Jurkat, Clone E6-1 (cell line): ENCODE data around the gene RGS9BP. TPM values are rescaled to one million over a fixed set of nuclear protein-coding genes. Genes with fewer than 3 reads are reported as not detected.
"Not testable (repeated sequence)": the region's sequence is repeated elsewhere in the genome, so short reads cannot be mapped to it uniquely, and the experiment has no call there.

Experiments
- DNase-seq: peaks from one replicate; pipeline ENCODE4 v3.0.0-alpha.2; 2011; ENCODE audit warnings: low read depth, low spot score
- H3K4me3 ChIP-seq: 2 replicates; pipeline ENCODE4 v1.5.1; 2011; ENCODE audit warnings: mild to moderate bottlenecking, low read length, control low read depth, moderate library complexity
- polyA plus RNA-seq: library from polyadenylated mRNA; unstranded; fragments of >200 nt; gene quantifications from one replicate; pipeline ENCODE4 v1.2.1, GENCODE V29; 2012; ENCODE audit warnings: missing spikeins; ENCODE audit not compliant: insufficient read length, insufficient read depth

RGS9BP gene, protein sequence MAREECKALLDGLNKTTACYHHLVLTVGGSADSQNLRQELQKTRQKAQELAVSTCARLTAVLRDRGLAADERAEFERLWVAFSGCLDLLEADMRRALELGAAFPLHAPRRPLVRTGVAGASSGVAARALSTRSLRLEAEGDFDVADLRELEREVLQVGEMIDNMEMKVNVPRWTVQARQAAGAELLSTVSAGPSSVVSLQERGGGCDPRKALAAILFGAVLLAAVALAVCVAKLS
- not detected for polyA plus RNA-seq

DNA sequence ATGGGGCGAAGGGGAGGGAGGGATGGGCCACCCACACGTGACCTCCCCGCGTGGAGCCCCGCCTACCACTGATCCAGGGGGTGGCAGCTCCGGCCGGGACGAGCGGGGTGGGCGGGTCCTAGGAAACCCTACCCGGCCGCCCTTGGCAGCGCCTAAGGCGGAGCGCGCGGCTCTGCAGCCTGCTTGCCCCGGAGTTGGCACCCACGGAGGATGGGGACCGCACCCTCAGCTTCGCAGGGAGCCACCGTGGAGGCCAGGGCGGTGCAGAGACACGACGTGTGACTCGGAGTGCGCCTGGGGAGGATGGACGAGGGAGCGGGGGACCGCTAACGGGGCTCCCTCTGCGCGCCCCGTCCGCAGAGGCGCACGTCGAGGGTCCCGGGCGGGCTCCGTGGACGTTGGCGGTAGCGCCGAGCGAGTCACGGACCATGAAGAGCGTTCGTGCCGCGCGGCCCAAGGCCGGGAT is at the start of gene RGS9BP:
RGS9BP (plus strand) TSS at position 129 of the 466 bp plus-strand sequence. CDS start 416 bp downstream, outside the sequence.
- DNase-seq, result peak; percentile 38
- H3K4me3 ChIP-seq, result peak within 1 kb of the TSS; percentile 70

DNA sequence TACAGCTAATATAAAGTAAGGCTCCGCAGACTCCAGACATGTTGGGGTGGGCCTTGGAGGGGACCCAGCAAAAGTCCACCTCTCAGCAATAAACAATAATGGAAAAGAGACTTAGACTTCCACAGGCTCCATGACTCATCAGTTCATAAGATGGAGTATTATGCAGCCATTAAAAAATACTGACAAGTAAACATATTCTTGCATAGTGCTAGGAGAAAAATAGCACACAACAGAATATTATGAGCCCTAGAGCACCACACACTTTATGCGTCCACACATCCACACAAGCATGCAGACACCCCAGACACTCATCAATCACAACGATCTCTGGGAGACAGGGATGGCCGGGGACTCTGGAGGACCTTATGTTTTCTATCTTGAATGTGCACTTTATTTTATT is 48.7 kb upstream of the RGS9BP start:
- no peak for DNase-seq
- H3K4me3 ChIP-seq, result no peak overlapping the region

DNA sequence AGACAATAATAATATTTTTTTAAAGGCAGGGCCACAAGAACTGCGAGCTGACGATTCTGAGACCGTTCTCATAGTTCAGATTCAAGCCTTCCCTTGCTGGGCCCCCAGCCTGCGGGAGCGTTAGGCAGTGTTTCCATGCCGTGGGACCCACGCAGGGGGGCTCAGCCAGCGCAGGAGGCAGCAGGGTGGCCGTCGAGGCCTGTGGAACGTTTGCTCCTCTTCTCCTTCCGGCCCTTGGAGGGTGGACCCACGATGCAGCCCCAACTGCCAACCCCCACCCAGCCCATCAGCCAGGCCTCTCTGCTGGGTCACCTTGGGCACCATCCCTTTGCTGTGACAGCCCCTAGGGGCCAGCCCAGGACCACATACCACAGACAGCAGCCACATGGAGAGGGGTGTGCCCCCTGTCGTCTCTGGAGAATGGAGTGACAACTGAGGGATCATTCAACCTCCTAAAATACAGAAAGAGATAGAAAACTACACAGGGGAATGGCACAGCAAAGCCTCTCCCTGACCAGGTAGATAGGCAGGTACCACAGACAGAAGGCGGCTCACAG is 47.9 kb upstream of the RGS9BP start:
- no peak overlapping the region for H3K4me3 ChIP-seq
- DNase-seq, result no peak

DNA sequence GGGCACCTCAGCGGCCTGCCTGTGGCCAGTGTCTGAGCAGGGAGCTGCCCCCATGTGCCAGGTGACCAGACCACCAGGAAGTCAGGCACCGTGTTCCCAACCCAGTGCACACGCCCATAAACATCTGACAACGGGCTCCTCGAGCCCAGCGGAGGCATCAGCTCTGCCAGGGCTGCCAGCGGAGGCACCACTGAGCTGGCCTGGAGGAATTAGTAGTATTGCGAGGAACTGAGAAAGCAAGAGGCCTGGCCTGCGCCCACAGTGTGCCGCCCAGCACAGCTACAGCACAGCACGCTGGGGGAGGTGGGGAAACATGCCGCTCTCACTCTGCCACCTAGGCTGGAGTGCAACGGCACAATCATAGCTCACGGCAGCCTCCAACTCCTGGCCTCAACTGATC is 45.3 kb upstream of the RGS9BP start:
- DNase-seq, result no peak
- H3K4me3 ChIP-seq, result no peak overlapping the region

DNA sequence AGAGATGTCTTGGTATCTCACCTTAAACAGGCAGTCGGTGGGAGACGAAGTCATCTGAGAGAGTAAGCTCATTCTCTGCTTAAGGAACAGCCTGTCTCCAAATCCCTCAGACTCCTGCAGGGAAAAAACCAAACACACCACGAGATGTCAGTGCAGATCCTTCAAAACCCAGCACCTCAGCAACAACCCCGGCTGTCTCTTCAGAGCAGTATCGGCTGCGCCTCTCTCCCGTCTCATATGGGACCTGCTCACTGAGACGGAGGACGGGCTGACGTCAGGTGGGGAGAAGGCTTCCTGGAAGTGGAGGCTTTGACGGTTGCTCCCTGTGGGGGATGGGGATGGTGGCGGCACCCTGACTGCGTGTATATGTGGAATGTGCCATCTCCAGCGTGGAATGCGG is 44.3 kb upstream of the RGS9BP start:
- no peak for DNase-seq

DNA sequence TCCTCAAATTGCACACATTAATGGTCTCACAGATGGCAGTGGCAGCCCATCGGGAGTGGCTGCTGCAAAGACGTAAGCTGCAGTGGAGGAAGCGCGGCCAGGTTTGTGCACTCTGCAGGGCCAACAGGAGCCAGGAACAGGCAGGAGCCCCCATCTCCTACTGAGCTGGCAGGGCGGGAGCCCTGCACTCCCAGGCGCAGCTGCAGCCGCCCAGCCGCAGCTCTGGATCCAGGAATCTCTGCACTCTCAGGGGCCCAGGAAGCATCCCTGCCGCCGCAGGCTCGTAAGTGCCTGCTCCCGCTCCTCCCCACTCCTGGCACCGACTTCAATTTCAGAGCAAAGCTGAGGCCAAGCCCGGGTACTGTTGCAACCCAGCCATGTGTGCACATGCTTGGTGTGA is 38.2 kb upstream of the RGS9BP start:
- DNase-seq, result no peak
- H3K4me3 ChIP-seq, result no peak overlapping the region

More for the DNA sequence above, 44.3 kb upstream of the RGS9BP start:
- no peak overlapping the region for H3K4me3 ChIP-seq

DNA sequence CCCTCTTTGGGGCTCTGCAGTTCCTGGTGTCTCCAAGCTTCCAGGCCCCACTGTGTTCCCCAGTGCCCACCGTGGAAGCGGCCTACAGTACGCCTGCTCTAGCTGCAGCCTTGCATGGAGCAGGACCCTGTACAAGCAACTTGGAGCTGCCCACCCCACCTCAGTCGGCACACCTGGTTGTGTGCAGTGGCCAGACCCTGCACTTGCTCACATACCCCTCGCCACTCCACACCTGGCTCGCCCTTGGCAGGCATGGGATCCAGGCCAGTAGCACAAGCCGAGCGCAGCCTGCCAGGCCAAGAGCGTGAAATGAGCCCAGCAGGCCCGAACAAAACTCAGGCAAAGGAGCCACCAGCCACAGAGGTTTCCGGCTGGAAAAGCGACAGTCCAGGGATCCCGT is 37.0 kb upstream of the RGS9BP start:
- no peak for DNase-seq
- H3K4me3 ChIP-seq, result no peak overlapping the region

DNA sequence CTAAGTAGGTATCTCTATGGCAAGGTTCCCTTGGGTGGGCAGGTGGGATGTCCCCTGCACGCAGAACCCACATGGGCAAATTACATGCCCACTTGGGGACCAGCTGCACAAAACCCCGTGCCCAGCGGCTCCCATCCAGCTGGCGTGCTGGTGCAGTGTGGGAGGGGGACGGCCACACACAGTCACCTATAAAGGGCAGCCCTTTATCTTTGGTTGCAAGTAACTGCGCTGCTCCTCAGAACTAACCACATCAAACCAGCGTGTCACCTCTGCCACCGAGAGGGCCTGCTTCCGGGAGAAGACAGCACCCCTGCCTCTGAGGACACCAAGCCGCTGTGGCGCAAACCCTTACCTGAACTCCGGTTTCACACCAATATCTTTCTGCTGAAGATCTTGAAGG is 32.9 kb upstream of the RGS9BP start:
- no peak overlapping the region for H3K4me3 ChIP-seq
- peak; percentile 89 for DNase-seq

DNA sequence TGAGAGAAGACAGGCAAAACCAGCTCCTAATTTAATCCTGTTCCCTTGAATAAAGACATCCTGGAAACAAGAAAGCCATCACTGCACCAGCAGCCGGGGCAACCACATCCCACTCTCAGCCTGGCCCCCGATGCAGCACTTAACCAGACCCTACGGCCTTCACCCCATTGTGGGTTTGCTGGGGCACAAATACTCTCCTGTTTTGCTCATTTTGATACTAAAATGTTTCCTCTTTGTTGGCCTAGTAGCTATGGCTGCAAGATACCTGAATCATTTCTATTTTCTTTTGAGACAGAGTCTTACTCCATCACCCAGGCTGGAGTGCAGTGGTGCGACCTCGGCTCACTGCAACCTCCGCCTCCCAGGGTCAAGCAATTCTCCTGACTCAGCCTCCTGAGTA is 29.1 kb upstream of the RGS9BP start:
- DNase-seq, result no peak
- no peak overlapping the region for H3K4me3 ChIP-seq

DNA sequence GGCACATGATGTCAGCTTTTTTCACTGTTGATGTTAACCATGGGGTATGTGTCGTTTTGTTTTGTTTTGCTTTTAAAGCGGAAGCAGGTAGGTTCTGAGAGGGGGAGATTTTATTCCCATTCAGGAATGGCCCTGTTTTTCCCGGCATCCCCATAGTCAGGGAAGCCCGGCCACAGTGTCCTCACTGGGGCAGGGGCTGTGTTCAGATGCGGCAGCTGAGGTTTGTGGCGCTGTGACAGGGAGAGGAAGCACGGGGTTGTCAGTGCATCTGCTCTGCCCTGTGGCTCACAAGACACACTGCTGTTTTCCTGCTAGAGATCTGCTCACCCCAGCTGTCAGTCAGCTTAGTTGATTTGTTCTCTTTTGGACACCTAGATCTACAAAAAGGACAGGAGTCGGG is 28.3 kb upstream of the RGS9BP start:
- H3K4me3 ChIP-seq, result no peak overlapping the region
- DNase-seq, result peak; percentile 53

DNA sequence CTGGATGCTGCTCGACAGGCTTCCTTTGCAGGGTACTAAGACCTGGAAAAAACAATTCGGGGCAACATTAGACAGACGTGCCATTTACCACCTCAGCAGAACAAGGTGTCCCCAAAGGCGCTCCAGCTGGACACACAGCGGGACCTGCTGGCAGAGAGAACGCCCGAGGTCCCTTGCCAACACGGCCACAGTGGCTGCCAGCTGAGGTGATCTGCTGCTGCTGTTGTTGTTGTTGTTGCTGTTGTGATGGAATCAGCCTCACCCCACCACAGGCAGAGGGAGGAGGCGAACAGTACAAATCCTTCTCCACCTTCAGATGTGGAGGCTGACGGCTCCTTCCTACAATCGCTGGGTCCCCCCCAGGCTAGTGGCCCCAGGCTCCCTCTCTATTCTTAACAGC is 25.9 kb upstream of the RGS9BP start:
- no peak for DNase-seq
- H3K4me3 ChIP-seq, result no peak overlapping the region

DNA sequence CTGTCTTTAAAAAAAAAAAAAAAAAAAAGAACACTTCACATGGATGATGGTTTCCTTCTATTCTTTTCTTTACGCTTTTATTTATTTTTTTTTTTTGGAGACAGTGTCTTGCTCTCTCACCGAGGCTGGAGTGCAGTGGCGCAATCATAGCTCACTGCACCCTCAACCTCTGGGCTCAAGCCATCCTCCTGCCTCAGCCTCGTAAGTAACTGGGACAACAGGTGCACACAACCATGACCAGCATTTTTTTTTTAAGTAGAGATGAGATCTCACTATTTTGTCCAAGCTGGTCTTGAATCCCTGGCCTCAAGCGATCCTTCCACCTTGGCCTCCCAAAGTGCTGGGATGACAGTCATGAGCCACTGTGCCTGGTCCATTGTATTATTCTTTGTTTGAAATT is 25.0 kb upstream of the RGS9BP start:
- no peak for DNase-seq
- H3K4me3 ChIP-seq, result no peak overlapping the region

DNA sequence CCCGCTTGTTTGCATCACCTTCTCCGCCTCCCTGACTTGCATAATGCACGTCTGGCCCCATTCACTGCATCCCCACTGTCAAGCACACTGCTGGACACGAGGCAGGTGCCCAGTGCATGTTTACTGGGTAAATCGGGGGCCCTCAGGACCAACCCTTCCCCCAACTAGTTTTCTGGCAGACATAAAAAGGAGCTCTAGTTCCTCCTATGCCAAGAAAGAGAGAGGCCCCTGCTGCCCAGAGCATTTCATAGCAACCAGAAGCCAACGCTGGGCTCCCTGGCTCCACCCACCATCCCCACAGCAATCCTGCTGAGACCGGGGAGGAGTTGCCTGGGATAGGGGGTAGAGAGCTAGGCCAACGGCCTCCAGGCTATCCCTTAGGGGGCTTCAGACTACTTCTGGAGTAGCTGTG is 23.9 kb upstream of the RGS9BP start:
- no peak overlapping the region for H3K4me3 ChIP-seq
- DNase-seq, result no peak

DNA sequence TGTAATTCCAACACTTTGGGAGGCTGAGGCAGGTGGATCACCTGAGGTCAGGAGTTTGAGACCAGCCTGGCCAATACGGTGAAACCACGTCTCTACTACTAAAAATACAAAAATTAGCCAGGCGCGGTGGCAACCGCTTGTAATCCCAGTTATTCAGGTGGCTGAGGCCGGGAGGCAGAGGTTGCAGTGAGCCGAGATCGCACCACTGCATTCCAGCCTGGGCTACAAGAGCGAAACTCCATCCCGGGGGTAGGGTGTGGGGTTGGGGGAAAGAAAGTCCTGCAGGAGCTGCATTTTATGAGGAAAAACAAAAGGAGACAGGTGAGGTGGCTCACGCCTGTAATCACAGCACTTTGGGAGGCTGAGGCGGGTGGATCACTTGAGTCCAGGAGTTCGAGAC is 23.3 kb upstream of the RGS9BP start:
- not testable (repeated sequence) for H3K4me3 ChIP-seq, DNase-seq

DNA sequence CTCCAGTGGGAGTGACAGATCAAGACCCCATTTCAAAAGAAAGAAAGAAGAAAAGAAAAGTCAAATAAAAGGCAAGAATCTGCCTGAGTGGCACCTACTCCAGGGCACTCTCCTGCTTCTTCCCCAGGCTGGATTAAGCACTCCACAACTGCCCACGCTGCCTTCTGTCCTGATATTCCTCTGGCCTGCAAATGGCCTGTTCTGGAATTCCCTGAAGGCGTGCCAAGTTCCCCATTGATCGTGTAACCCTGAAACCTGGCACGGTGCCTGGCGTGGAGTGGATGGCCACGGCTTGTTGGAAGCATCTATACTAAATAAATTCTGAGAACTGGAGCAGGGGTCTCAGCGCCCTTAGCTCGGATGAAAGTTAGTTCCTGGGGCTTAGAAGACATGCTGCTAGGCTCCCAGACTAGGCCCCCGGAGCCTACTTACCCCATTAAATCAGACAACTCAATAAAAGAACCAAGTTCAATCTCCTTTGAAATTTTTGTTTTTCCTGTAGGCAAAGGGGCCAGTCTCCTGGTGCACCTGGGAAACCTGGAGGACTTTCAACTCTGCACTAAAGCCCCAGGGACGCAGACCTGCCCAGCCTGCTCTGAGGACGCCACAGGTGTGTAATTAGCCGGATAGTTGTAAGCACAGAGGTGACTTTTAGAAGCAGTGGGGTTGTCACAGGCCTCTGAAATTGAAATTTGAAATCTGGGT is 22.6 kb upstream of the RGS9BP start:
- H3K4me3 ChIP-seq, result no peak overlapping the region
- DNase-seq, result no peak

DNA sequence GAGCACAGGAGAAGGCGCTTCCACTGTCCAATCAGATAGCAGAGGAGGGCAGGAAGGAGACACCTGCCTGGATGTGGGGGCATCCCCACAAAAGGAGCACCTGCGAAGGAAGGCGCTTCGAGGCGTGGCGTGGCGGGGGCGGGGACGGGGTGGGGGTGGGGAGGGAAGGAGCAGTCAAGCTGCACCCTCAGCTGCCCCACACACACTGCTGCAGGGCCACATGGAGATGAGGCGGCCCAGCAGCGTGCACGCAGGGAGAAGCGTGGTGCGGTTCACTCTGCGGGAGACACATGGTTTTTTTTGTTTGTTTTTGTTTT is 22.1 kb upstream of the RGS9BP start:
- no peak for DNase-seq
- no peak overlapping the region for H3K4me3 ChIP-seq

DNA sequence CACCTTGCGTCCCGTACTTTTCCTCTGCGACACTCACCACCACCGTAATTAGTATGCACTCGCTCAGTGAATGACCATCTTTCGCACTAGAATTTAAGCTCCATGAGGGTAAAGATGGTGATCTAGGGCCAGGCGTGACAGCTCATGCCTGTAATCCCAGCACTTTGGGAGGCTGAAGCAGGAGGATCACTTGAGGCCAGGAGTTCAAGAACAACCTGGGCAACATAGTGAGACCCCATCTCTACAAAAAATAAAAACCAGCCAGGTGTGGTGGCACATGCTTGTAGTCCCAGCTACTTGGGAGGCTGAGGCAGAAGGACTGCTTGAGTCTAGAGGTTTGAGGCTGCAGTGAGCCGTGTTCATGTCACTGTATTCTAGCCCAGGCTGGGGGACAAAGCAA is 19.3 kb upstream of the RGS9BP start:
- DNase-seq, H3K4me3 ChIP-seq: not testable (repeated sequence)

DNA sequence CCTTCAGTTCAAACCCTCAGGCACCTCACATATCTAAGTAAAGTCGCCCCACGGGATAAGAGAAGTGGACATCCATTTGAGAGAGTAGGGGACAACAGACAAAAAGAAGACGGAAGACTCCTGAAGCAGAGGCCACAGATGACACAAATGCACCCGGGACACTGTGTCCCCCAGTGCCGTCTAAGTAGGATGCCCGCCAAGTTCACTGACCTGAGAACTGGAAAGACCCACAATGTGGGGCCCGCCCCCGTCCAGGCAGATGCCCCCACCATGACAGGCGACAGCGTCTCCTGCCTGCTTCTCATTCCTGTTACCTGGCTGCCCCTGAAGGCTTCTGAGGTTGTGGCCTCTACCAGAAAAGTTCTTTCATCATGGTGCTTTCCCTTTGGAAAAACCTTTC is 17.6 kb upstream of the RGS9BP start:
- no peak for DNase-seq
- H3K4me3 ChIP-seq, result no peak overlapping the region

DNA sequence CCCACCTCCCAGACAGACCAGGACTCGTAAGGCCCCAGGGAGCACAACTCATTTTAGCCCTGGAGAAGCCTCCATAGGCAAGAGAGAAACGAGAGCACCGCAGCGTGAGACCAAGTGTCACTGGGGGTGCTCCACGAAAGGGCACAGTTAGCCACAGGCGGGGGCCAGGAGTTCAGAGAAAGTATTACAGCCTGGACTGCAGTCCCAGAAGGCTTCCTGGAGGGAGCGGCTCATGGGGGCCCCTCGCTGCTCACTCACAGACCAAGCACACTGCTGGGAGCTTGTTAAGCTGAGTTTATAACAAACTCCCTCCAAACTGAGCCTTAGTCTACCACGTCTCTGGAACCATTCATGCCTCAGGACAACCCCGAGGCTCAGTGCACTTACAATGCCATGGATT is 17.1 kb upstream of the RGS9BP start:
- no peak for DNase-seq
- no peak overlapping the region for H3K4me3 ChIP-seq

DNA sequence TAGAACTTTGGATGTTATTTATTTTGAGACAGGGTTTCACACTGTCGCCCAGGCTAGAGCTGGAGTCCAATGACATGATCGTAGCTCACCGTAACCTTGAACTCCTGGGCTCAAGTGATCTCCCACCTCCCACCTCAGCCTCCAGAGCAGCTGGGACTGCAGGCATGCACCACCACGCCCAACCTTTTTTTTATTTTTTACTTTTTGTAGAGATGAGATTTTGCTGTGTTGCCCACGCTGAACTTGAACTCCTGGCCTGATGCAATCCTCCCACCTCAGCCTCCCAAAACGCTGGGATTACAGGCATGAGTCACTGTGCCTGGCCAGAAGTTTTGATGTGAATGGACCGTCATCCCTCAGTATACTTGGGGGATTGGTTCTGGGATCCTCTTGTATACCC is 14.3 kb upstream of the RGS9BP start:
- no peak for DNase-seq
- no peak overlapping the region for H3K4me3 ChIP-seq

DNA sequence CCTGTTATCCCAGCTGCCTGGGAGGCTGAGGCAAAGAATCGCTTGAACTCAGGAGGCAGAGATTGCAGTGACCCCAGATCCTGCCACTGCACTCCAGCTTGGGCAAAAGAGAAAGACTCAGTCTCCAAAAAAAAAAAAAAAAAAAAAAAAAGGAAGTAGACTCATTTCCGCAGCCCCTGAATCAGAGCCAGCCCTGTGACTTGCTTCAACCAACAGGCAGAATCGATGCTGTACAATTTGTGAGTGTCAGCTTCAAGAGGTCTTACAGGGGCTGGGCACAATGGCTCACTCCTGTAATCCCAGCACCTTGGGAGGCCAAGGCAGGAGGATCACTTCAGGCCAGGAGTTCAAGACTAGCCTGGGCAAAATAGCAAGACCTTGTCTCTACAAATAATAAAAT is 13.5 kb upstream of the RGS9BP start:
- no peak overlapping the region for H3K4me3 ChIP-seq
- no peak for DNase-seq
